Neural cell (in vitro differentiated cells): ENCODE data around the gene MRPL12. TPM values are rescaled to one million over a fixed set of nuclear protein-coding genes. Genes with fewer than 3 reads are reported as not detected.

Experiments
- H2AFZ ChIP-seq: fragments of 200-600, 300-800 bp; sonication (generic), shearing (Covaris generic); 2 replicates; pipeline ENCODE4 v1.6.0; 2014; ENCODE audit warnings: low read depth, mild to moderate bottlenecking, antibody characterized with exemption, low read length, moderate library complexity
- H3F3A ChIP-seq: fragments of 200-600 bp; shearing (Covaris generic); 2 replicates; pipeline ENCODE4 v1.6.1; 2016; ENCODE audit warnings: mild to moderate bottlenecking, moderate library complexity, mixed read lengths, antibody characterized with exemption, low read length; ENCODE audit not compliant: insufficient read depth, poor library complexity, severe bottlenecking
- H3K27ac ChIP-seq: fragments of 200-600, 300-800 bp; sonication (generic), shearing (Covaris generic); 2 replicates; pipeline ENCODE4 v1.5.1; 2014; ENCODE audit warnings: mild to moderate bottlenecking, low read length, moderate library complexity
- H3K27me3 ChIP-seq: fragments of 300-800, 200-600 bp; sonication (generic), shearing (Covaris generic); 2 replicates; pipeline ENCODE4 v1.6.0; 2014; ENCODE audit warnings: mild to moderate bottlenecking, low read depth, low read length, moderate library complexity; ENCODE audit not compliant: insufficient read depth
- H3K36me3 ChIP-seq: fragments of 300-800, 200-600 bp; sonication (generic), shearing (Covaris generic); 2 replicates; pipeline ENCODE4 v1.5.1; 2014; ENCODE audit warnings: mild to moderate bottlenecking, antibody characterized with exemption, low read length, moderate library complexity; ENCODE audit not compliant: insufficient read depth
- H3K4me2 ChIP-seq: fragments of 300-800, 200-600 bp; sonication (generic), shearing (Covaris generic); 2 replicates; pipeline ENCODE4 v1.6.0; 2014; ENCODE audit warnings: mild to moderate bottlenecking, low read length
- H3K4me3 ChIP-seq: fragments of 300-800, 200-600 bp; sonication (generic), shearing (Covaris generic); 2 replicates; pipeline ENCODE4 v1.5.1; 2014; ENCODE audit warnings: mild to moderate bottlenecking, low read length, moderate library complexity
- H3K79me2 ChIP-seq: fragments of 200-600 bp; shearing (Covaris generic); replicated peaks from 2 replicates; pipeline ENCODE4 v1.6.0; 2014; ENCODE audit warnings: mild to moderate bottlenecking, low read length, moderate library complexity; ENCODE audit not compliant: insufficient read depth
- H3K9ac ChIP-seq: fragments of 300-800, 200-600 bp; sonication (generic), shearing (Covaris generic); 2 replicates; pipeline ENCODE4 v1.6.1; 2016; ENCODE audit warnings: mild to moderate bottlenecking, low read length, mixed read lengths
- H3K9me2 ChIP-seq: fragments of 200-600 bp; shearing (Covaris generic); 2 replicates; pipeline ENCODE4 v1.6.1; 2016; ENCODE audit warnings: mild to moderate bottlenecking, low read length, mixed read lengths; ENCODE audit not compliant: insufficient read depth
- H3K9me3 ChIP-seq: fragments of 200-600, 300-800 bp; sonication (generic), shearing (Covaris generic); 2 replicates; pipeline ENCODE4 v1.6.1; 2016; ENCODE audit warnings: mild to moderate bottlenecking, mixed run types, low read length, moderate library complexity, mixed read lengths
- H4K20me1 ChIP-seq: fragments of 200-600 bp; shearing (Covaris generic); 2 replicates; pipeline ENCODE4 v1.6.1; 2016; ENCODE audit warnings: mild to moderate bottlenecking, mixed run types; ENCODE audit not compliant: insufficient read depth
- CTCF ChIP-seq: fragments of 450-650 bp; IDR thresholded peaks from 2 replicates; pipeline ENCODE4 v1.5.1; 2014; ENCODE audit warnings: antibody characterized with exemption, mild to moderate bottlenecking, moderate library complexity; ENCODE audit not compliant: poor library complexity, severe bottlenecking
- EP300 ChIP-seq: fragments of 450-650 bp; conservative IDR thresholded peaks from 2 replicates; pipeline ENCODE4 v1.6.1; 2014; ENCODE audit warnings: antibody characterized with exemption, mild to moderate bottlenecking, moderate library complexity; ENCODE audit not compliant: poor library complexity, severe bottlenecking
- EZH2 ChIP-seq: fragments of 200-600, 300-800 bp; shearing (Covaris generic), sonication (generic); IDR thresholded peaks from 2 replicates; pipeline ENCODE4 v1.6.1; 2014; ENCODE audit warnings: antibody characterized with exemption, low read length, borderline replicate concordance, mild to moderate bottlenecking; ENCODE audit not compliant: insufficient read depth, poor library complexity, severe bottlenecking
- MXI1 ChIP-seq: fragments of 450-650 bp; conservative IDR thresholded peaks from 2 replicates; pipeline ENCODE4 v1.6.1; 2014; ENCODE audit warnings: antibody characterized with exemption, mild to moderate bottlenecking; ENCODE audit not compliant: poor library complexity, severe bottlenecking
- POLR2AphosphoS5 ChIP-seq: IDR thresholded peaks from 2 replicates; pipeline ENCODE4 v1.6.1; 2012
- RAD21 ChIP-seq: fragments of 450-650 bp; conservative IDR thresholded peaks from 2 replicates; pipeline ENCODE4 v1.6.1; 2014; ENCODE audit warnings: antibody characterized with exemption, mild to moderate bottlenecking, moderate library complexity
- REST ChIP-seq: IDR thresholded peaks from 2 replicates; pipeline ENCODE4 v1.6.1; 2012; ENCODE audit warnings: borderline replicate concordance
- SMC3 ChIP-seq: fragments of 450-650 bp; conservative IDR thresholded peaks from 2 replicates; pipeline ENCODE4 v1.6.1; 2014; ENCODE audit warnings: antibody characterized with exemption, mild to moderate bottlenecking, moderate library complexity; ENCODE audit not compliant: poor library complexity
- TAF1 ChIP-seq: IDR thresholded peaks from 2 replicates; pipeline ENCODE4 v1.6.1; 2012; ENCODE audit warnings: low read depth
- polyA plus RNA-seq: library from polyadenylated mRNA; depleted of rRNA; stranded (reverse); fragments of >200 nt; gene quantifications from 2 replicates; pipeline ENCODE4 v1.2.3, GENCODE V29; 2014

Gene MRPL12
- polyA plus RNA-seq, 1 donor from 2014 or later, result 10.4 TPM

GRCh38 chr17:81706232-81706611, 3.1 kb downstream of the MRPL12 start:
- peaks cover 7% of the 10 kb centered on the region for H3K27me3 ChIP-seq
- no peaks in the 10 kb centered on the region for H3K9me3 ChIP-seq
- H3F3A ChIP-seq, result no peaks in the 10 kb centered on the region
- no peak overlapping the region for H2AFZ ChIP-seq
- H3K36me3 ChIP-seq, result no peaks in the 10 kb centered on the region
- H3K27ac ChIP-seq, result no peak overlapping the region
- H3K4me3 ChIP-seq, result no peak overlapping the region
- no peaks in the 10 kb centered on the region for H3K9me2 ChIP-seq
- H3K9ac ChIP-seq, result no peak overlapping the region
- H3K4me2 ChIP-seq, result no peak overlapping the region
- no peak for TF ChIP-seq EZH2
- TF ChIP-seq REST, result no peak
- TF ChIP-seq EP300, result no peak
- TF ChIP-seq SMC3, result no peak
- TF ChIP-seq CTCF, result no peak
- TF ChIP-seq RAD21, result no peak
- TF ChIP-seq MXI1, result no peak
- TF ChIP-seq POLR2AphosphoS5, result no peak
- no peak for TF ChIP-seq TAF1
- no peaks in the 10 kb centered on the region for H4K20me1 ChIP-seq
- H3K79me2 ChIP-seq, result peaks cover 25% of the 10 kb centered on the region

GRCh38 chr17:81706757-81707624, 3.8 kb downstream of the MRPL12 start:
- no peak overlapping the region for H3K9ac ChIP-seq
- H3K4me2 ChIP-seq, result no peak overlapping the region
- no peaks in the 10 kb centered on the region for H3K9me2 ChIP-seq
- peaks cover 8% of the 10 kb centered on the region for H3K27me3 ChIP-seq
- H3K79me2 ChIP-seq, result peaks cover 22% of the 10 kb centered on the region
- no peak overlapping the region for H3K4me3 ChIP-seq
- TF ChIP-seq REST (no peak), POLR2AphosphoS5 (no peak), TAF1 (no peak), SMC3 (no peak), RAD21 (no peak), MXI1 (no peak), EP300 (no peak), CTCF (no peak), EZH2 (no peak)
- no peak overlapping the region for H2AFZ ChIP-seq
- H3K9me3 ChIP-seq, result no peaks in the 10 kb centered on the region
- no peaks in the 10 kb centered on the region for H3F3A ChIP-seq
- no peaks in the 10 kb centered on the region for H3K36me3 ChIP-seq
- no peaks in the 10 kb centered on the region for H4K20me1 ChIP-seq
- H3K27ac ChIP-seq, result no peak overlapping the region
